ENCODE results near the gene EIF1. TPM values are rescaled to one million over a fixed set of nuclear protein-coding genes. Genes with fewer than 3 reads are reported as not detected.

EIF1 gene
- polyA plus RNA-seq, 1 donor from 2014 or later: 257 TPM

DNA sequence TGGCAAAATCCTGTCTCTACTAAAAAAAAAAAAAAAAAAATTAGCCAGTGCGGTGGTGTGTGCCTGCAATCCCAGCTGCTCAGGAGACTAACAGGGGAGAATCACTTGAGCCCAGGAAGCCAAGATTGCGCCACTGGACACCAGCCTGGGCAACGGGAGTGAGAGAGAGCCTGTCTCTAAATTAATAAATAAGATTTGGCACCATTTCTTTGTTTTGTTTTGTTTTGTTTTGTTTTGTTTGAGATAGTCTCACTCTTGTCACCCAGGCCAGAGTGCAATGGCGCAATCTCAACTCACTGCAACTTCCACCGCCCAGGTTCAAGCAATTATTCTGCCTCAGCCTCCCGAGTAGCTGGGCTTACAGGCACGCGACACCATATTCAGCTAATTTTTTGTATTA, 14.0 kb downstream of the EIF1 start:
- no peak overlapping the region for H3K27ac ChIP-seq (ENCODE audit: low read length)
- H3F3A ChIP-seq (ENCODE audit: insufficient read depth, low read length, poor library complexity, severe bottlenecking): no peaks in the 10 kb centered on the region
- H3K9me2 ChIP-seq (ENCODE audit: insufficient read depth, low read length): no peaks in the 10 kb centered on the region
- no peak overlapping the region for H3K4me2 ChIP-seq (ENCODE audit: low read length)
- H3K27me3 ChIP-seq (ENCODE audit: insufficient read depth, low read depth, low read length): no peaks in the 10 kb centered on the region
- no peak overlapping the region for H3K9ac ChIP-seq (ENCODE audit: low read length)
- no peaks in the 10 kb centered on the region for H3K36me3 ChIP-seq (ENCODE audit: insufficient read depth, low read length)
- no peaks in the 10 kb centered on the region for H3K79me2 ChIP-seq (replicated peaks; ENCODE audit: insufficient read depth, low read length)
- no peak overlapping the region for H3K4me3 ChIP-seq (ENCODE audit: low read length)
- TF ChIP-seq EP300 (conservative IDR thresholded peaks at IDR 0.05; ENCODE audit: poor library complexity, severe bottlenecking): no peak
- TF ChIP-seq SMC3 (conservative IDR thresholded peaks at IDR 0.05; ENCODE audit: poor library complexity): no peak
- no peak for TF ChIP-seq TAF1 (IDR thresholded peaks at IDR 0.05; ENCODE audit: low read depth)
- no peak for TF ChIP-seq MXI1 (conservative IDR thresholded peaks at IDR 0.05; ENCODE audit: poor library complexity, severe bottlenecking)
- no peaks in the 10 kb centered on the region for H3K9me3 ChIP-seq (ENCODE audit: low read length)
- no peaks in the 10 kb centered on the region for H4K20me1 ChIP-seq (ENCODE audit: insufficient read depth)
- no peak overlapping the region for H2AFZ ChIP-seq (ENCODE audit: low read depth, low read length)

DNA sequence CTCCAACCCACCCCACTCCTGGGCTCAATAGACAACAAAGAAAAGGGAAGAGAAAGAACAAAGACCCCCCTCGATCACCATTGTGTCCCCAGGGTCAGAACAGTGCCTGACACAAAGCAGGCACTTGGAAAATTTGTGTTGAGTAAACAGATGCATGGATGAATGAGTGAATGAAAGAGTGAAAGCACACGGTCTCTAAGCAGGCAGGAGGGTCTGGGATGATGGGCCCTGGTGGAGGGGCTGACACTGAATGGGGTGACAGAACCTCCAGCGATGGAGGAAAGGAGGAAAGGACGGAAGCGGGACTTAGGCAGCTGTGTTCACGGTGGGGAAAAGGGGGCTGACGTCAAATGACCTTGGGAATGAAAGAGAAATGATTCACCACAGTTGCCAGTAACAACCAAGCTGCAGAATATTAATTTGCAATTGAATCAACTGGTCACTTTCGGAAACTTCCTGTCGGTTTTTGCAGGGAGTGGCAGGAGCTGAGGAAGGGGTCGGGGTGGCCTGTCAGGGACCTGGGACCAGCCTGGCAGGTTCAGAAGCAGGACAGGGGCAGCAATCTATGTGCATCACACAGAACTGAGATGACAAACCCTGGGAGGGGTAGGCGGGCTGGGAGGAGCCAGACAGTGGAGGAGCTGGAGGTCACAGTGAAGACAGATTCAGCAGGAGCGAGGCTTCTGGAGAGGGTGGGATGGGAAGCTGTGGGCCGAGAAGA, 16.7 kb downstream of the EIF1 start:
- H3K36me3 ChIP-seq (ENCODE audit: insufficient read depth, low read length): no peaks in the 10 kb centered on the region
- H4K20me1 ChIP-seq (ENCODE audit: insufficient read depth): no peaks in the 10 kb centered on the region
- no peaks in the 10 kb centered on the region for H3K9me2 ChIP-seq (ENCODE audit: insufficient read depth, low read length)
- H3K9ac ChIP-seq (ENCODE audit: low read length): no peak overlapping the region
- no peaks in the 10 kb centered on the region for H3F3A ChIP-seq (ENCODE audit: insufficient read depth, low read length, poor library complexity, severe bottlenecking)
- H3K79me2 ChIP-seq (replicated peaks; ENCODE audit: insufficient read depth, low read length): no peaks in the 10 kb centered on the region
- TF ChIP-seq MXI1 (conservative IDR thresholded peaks at IDR 0.05; ENCODE audit: poor library complexity, severe bottlenecking): no peak
- TF ChIP-seq, protein P1, sequence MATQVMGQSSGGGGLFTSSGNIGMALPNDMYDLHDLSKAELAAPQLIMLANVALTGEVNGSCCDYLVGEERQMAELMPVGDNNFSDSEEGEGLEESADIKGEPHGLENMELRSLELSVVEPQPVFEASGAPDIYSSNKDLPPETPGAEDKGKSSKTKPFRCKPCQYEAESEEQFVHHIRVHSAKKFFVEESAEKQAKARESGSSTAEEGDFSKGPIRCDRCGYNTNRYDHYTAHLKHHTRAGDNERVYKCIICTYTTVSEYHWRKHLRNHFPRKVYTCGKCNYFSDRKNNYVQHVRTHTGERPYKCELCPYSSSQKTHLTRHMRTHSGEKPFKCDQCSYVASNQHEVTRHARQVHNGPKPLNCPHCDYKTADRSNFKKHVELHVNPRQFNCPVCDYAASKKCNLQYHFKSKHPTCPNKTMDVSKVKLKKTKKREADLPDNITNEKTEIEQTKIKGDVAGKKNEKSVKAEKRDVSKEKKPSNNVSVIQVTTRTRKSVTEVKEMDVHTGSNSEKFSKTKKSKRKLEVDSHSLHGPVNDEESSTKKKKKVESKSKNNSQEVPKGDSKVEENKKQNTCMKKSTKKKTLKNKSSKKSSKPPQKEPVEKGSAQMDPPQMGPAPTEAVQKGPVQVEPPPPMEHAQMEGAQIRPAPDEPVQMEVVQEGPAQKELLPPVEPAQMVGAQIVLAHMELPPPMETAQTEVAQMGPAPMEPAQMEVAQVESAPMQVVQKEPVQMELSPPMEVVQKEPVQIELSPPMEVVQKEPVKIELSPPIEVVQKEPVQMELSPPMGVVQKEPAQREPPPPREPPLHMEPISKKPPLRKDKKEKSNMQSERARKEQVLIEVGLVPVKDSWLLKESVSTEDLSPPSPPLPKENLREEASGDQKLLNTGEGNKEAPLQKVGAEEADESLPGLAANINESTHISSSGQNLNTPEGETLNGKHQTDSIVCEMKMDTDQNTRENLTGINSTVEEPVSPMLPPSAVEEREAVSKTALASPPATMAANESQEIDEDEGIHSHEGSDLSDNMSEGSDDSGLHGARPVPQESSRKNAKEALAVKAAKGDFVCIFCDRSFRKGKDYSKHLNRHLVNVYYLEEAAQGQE (IDR thresholded peaks at IDR 0.05; ENCODE audit: borderline replicate concordance): no peak
- TF ChIP-seq SMC3 (conservative IDR thresholded peaks at IDR 0.05; ENCODE audit: poor library complexity): no peak
- TF ChIP-seq EP300 (conservative IDR thresholded peaks at IDR 0.05; ENCODE audit: poor library complexity, severe bottlenecking): no peak
- no peak overlapping the region for H3K27ac ChIP-seq (ENCODE audit: low read length)
- H3K4me3 ChIP-seq (ENCODE audit: low read length): no peak overlapping the region
- no peaks in the 10 kb centered on the region for H3K27me3 ChIP-seq (ENCODE audit: insufficient read depth, low read depth, low read length)
- no peak overlapping the region for H3K4me2 ChIP-seq (ENCODE audit: low read length)
- no peaks in the 10 kb centered on the region for H3K9me3 ChIP-seq (ENCODE audit: low read length)
- no peak overlapping the region for H2AFZ ChIP-seq (ENCODE audit: low read depth, low read length)

DNA sequence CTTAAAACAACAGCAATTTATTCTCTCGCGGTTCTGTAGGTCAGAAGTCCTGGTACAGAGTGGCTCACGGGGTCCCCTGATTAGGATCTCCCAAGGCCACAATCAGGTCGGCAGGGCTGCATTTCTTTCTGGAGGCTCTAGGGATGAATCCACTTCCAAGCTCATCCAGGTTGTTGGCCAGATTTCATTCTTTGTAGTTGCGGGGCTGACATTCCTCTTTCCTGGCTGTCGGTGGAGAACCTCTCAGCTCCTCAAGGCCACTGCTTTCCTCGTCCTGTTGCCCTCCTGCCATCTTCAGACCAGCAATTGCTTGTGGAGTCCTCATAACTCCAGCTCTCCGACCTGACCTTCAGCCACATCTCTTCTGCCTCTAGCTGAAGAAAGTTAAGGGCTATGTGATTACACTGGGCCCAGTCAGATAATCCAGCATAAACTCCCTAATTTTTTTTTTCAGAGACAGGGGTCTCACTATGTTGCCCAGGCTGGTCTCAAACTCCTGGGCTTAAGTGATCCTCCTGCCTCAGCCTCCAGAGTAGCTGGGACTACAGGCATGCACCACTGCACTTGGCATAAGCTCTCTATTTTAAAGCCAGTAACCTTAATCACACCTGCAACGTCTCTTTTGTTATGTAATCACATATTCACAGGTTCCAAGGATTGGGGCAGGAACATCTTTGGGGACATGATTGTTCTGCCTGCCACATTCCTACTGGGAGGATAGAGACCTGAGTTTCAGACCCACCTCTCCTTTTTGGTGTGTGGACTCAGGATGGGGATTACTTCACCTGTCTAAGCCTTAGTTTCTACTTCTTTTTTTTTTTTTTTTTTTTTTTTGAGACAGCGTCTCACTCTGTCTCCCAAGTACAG, 19.4 kb downstream of the EIF1 start:
- H3K4me3 ChIP-seq (ENCODE audit: low read length): no peak overlapping the region
- H3K36me3 ChIP-seq (ENCODE audit: insufficient read depth, low read length): no peaks in the 10 kb centered on the region
- H3K27me3 ChIP-seq (ENCODE audit: insufficient read depth, low read depth, low read length): no peaks in the 10 kb centered on the region
- H3K4me2 ChIP-seq (ENCODE audit: low read length): no peak overlapping the region
- H3F3A ChIP-seq (ENCODE audit: insufficient read depth, low read length, poor library complexity, severe bottlenecking): no peaks in the 10 kb centered on the region
- H3K27ac ChIP-seq (ENCODE audit: low read length): no peak overlapping the region
- no peaks in the 10 kb centered on the region for H4K20me1 ChIP-seq (ENCODE audit: insufficient read depth)
- H3K79me2 ChIP-seq (replicated peaks; ENCODE audit: insufficient read depth, low read length): no peaks in the 10 kb centered on the region
- TF ChIP-seq, protein P1 (IDR thresholded peaks at IDR 0.05; ENCODE audit: borderline replicate concordance): no peak
- no peak for TF ChIP-seq RAD21 (conservative IDR thresholded peaks at IDR 0.05)
- no peak for TF ChIP-seq POLR2AphosphoS5 (IDR thresholded peaks at IDR 0.05)
- TF ChIP-seq, protein P2, sequence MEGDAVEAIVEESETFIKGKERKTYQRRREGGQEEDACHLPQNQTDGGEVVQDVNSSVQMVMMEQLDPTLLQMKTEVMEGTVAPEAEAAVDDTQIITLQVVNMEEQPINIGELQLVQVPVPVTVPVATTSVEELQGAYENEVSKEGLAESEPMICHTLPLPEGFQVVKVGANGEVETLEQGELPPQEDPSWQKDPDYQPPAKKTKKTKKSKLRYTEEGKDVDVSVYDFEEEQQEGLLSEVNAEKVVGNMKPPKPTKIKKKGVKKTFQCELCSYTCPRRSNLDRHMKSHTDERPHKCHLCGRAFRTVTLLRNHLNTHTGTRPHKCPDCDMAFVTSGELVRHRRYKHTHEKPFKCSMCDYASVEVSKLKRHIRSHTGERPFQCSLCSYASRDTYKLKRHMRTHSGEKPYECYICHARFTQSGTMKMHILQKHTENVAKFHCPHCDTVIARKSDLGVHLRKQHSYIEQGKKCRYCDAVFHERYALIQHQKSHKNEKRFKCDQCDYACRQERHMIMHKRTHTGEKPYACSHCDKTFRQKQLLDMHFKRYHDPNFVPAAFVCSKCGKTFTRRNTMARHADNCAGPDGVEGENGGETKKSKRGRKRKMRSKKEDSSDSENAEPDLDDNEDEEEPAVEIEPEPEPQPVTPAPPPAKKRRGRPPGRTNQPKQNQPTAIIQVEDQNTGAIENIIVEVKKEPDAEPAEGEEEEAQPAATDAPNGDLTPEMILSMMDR (IDR thresholded peaks at IDR 0.05; ENCODE audit: poor library complexity, severe bottlenecking): no peak
- TF ChIP-seq EP300 (conservative IDR thresholded peaks at IDR 0.05; ENCODE audit: poor library complexity, severe bottlenecking): no peak
- TF ChIP-seq TAF1 (IDR thresholded peaks at IDR 0.05; ENCODE audit: low read depth): no peak
- no peak for TF ChIP-seq MXI1 (conservative IDR thresholded peaks at IDR 0.05; ENCODE audit: poor library complexity, severe bottlenecking)
- no peak for TF ChIP-seq SMC3 (conservative IDR thresholded peaks at IDR 0.05; ENCODE audit: poor library complexity)
- no peak overlapping the region for H3K9ac ChIP-seq (ENCODE audit: low read length)
- no peak overlapping the region for H2AFZ ChIP-seq (ENCODE audit: low read depth, low read length)
- H3K9me3 ChIP-seq (ENCODE audit: low read length): no peaks in the 10 kb centered on the region
- H3K9me2 ChIP-seq (ENCODE audit: insufficient read depth, low read length): no peaks in the 10 kb centered on the region
